ENCODE data around the gene MAGEB17.
"Not testable (repeated sequence)": the region's sequence is repeated elsewhere in the genome, so short reads cannot be mapped to it uniquely, and the experiment has no call there.

Gene MAGEB17

GRCh38 chrX:16167181-16167580 is at the start of gene MAGEB17:
Gene MAGEB17 (plus strand): TSS chrX:16167481. CDS start chrX:16170383, 2,902 bp downstream.
- no peak for DNase-seq

GRCh38 chrX:16119353-16120220 is 47.7 kb upstream of the MAGEB17 start:
- no peak for DNase-seq

GRCh38 chrX:16120431-16120830 is 46.9 kb upstream of the MAGEB17 start:
- DNase-seq = no peak

- peak; percentile 42 for DNase-seq
Measured at GRCh38 chrX:16123222-16123786, 44.0 kb upstream of the MAGEB17 start, which contains the start of gene GRPR. Gene GRPR (plus strand): TSS chrX:16123565. CDS start chrX:16123954, 389 bp downstream.

GRCh38 chrX:16124201-16124600 is 43.1 kb upstream of the MAGEB17 start:
- DNase-seq = no peak

- DNase-seq = peak; percentile 0
Measured at GRCh38 chrX:16125520-16126149, 41.6 kb upstream of the MAGEB17 start.

- no peak for DNase-seq
Measured at GRCh38 chrX:16130707-16131106, 36.6 kb upstream of the MAGEB17 start.

- DNase-seq = no peak
Measured at GRCh38 chrX:16134936-16135335, 32.3 kb upstream of the MAGEB17 start.

- DNase-seq = no peak
Measured at GRCh38 chrX:16136080-16136479, 31.2 kb upstream of the MAGEB17 start.

- DNase-seq = no peak
Measured at GRCh38 chrX:16137416-16138107, 29.7 kb upstream of the MAGEB17 start.

- no peak for DNase-seq
Measured at GRCh38 chrX:16138108-16138427, 29.2 kb upstream of the MAGEB17 start.

GRCh38 chrX:16140448-16140847 is 26.8 kb upstream of the MAGEB17 start:
- DNase-seq = no peak

- DNase-seq = no peak
Measured at GRCh38 chrX:16140983-16141382, 26.3 kb upstream of the MAGEB17 start.

GRCh38 chrX:16141422-16142245 is 25.6 kb upstream of the MAGEB17 start:
- DNase-seq = no peak

GRCh38 chrX:16142246-16142558 is 25.1 kb upstream of the MAGEB17 start:
- no peak for DNase-seq

GRCh38 chrX:16143968-16144367 is 23.3 kb upstream of the MAGEB17 start:
- DNase-seq = no peak

GRCh38 chrX:16144420-16144819 is 22.9 kb upstream of the MAGEB17 start:
- DNase-seq = no peak

- DNase-seq = not testable (repeated sequence)
Measured at GRCh38 chrX:16145093-16145492, 22.2 kb upstream of the MAGEB17 start.

- DNase-seq = no peak
Measured at GRCh38 chrX:16145656-16146055, 21.6 kb upstream of the MAGEB17 start.

GRCh38 chrX:16148896-16149295 is 18.4 kb upstream of the MAGEB17 start:
- no peak for DNase-seq

GRCh38 chrX:16155581-16156096 is 11.6 kb upstream of the MAGEB17 start:
- no peak for DNase-seq

GRCh38 chrX:16156692-16157331 is 10.5 kb upstream of the MAGEB17 start:
- no peak for DNase-seq

All from NCI-H510A (cell line).